GM19328 (cell line): ENCODE results near the gene SLC25A24.

Source experiments
- ATAC-seq: cut with Tn5 transposase; IDR thresholded peaks from one replicate; pipeline ENCODE4 v1.9.1; 2021; ENCODE audit warnings: mild to moderate bottlenecking, moderate library complexity; ENCODE audit not compliant: unreplicated experiment

SLC25A24 gene

GRCh38 chr1:108106775-108107174 is 93.4 kb downstream of the SLC25A24 start:
- ATAC-seq: no peak

- no peak for ATAC-seq
These were observed 100.0 kb downstream of the SLC25A24 start for GRCh38 chr1:108100148-108100547.

- ATAC-seq: no peak
These were observed 103.1 kb downstream of the SLC25A24 start for GRCh38 chr1:108097018-108097417.

- ATAC-seq: no peak
These were observed 104.1 kb downstream of the SLC25A24 start for GRCh38 chr1:108096089-108096488.

- ATAC-seq: no peak
These were observed 110.7 kb downstream of the SLC25A24 start for GRCh38 chr1:108089477-108089876.

GRCh38 chr1:108085628-108086027 is 114.5 kb downstream of the SLC25A24 start:
- ATAC-seq: no peak

GRCh38 chr1:108084866-108085477 is 115.2 kb downstream of the SLC25A24 start:
- ATAC-seq: no peak
